Measurements from ENCODE around the gene DSEL. TPM values are rescaled to one million over a fixed set of nuclear protein-coding genes. Genes with fewer than 3 reads are reported as not detected.
A peak's percentile ranks its signal among the peaks of the same experiment; 100 is the strongest.

Gene DSEL
- total RNA-seq, 8 experiments from 2014 or later = 3.2 to 25.0 (median 8.2) TPM

- Histone ChIP-seq H3K4me1 (replicated peaks in 1 of 2) (peaks cover 0 to 5% of the 10 kb centered on the region in 2 donors), H3K27ac (no peak overlapping the region), H3K4me3 (no peak overlapping the region)
- in situ Hi-C loops (cut with MboI; ENCODE audit: low pct_unique_long_range_greater_than_20kb in 2 of 9, low sequenced_read_pairs in 9 of 9, unreplicated experiment in 9 of 9) = no loop called here
- ATAC-seq (replicated peaks in 6 of 8) = no peak
- WGBS, 10 experiments = 40 to 100% (median 90%) methylated on average over 1 to 2 of the region's 2 CpGs; no CpG with 5 or more reads in 2 of the 10 experiments
Measured at GRCh38 chr18:67484458-67484857, 32.1 kb downstream of the DSEL start.

- WGBS, 10 experiments = 70 to 100% (median 92%) methylated on average over 1 to 6 of the region's 6 CpGs; no CpG with 5 or more reads in 1 of the 10 experiments
- Histone ChIP-seq H3K27ac (no peak overlapping the region), H3K4me3 (no peak overlapping the region), H3K4me1 (replicated peaks in 1 of 2) (peaks cover 0 to 5% of the 10 kb centered on the region in 2 donors)
- no peak for ATAC-seq (replicated peaks in 6 of 8)
- in situ Hi-C loops (cut with MboI; ENCODE audit: low pct_unique_long_range_greater_than_20kb in 2 of 9, low sequenced_read_pairs in 9 of 9, unreplicated experiment in 9 of 9) = no loop called here
Measured at GRCh38 chr18:67483952-67484351, 32.6 kb downstream of the DSEL start.

- 57 to 100% (median 92%) methylated on average over 1 to 2 of the region's 2 CpGs; no CpG with 5 or more reads in 5 of the 10 experiments for WGBS, 10 experiments
- in situ Hi-C loops (cut with MboI; ENCODE audit: low pct_unique_long_range_greater_than_20kb in 2 of 9, low sequenced_read_pairs in 9 of 9, unreplicated experiment in 9 of 9) = no loop called here
- no peak overlapping the region for H3K27ac ChIP-seq
- no peak overlapping the region for H3K4me3 ChIP-seq
- no peak for ATAC-seq (replicated peaks in 6 of 8)
- peaks cover 0 to 5% of the 10 kb centered on the region in 2 donors for H3K4me1 ChIP-seq (replicated peaks in 1 of 2)
Measured at GRCh38 chr18:67483237-67483636, 33.3 kb downstream of the DSEL start.

- Histone ChIP-seq H3K4me3 (no peak overlapping the region), H3K4me1 (replicated peaks in 1 of 2) (no peaks in the 10 kb centered on the region), H3K27ac (no peak overlapping the region)
- 72 to 100% (median 90%) methylated on average over 1 to 3 of the region's 3 CpGs for WGBS, 10 experiments
- in situ Hi-C loops (cut with MboI; ENCODE audit: low pct_unique_long_range_greater_than_20kb in 2 of 9, low sequenced_read_pairs in 9 of 9, unreplicated experiment in 9 of 9) = no loop called here
- no peak for ATAC-seq (replicated peaks in 6 of 8)
Measured at GRCh38 chr18:67478249-67478648, 38.3 kb downstream of the DSEL start.

- ATAC-seq (replicated peaks in 6 of 8) = no peak
- H3K4me1 ChIP-seq (replicated peaks in 1 of 2) = no peaks in the 10 kb centered on the region
- no peak overlapping the region for H3K27ac ChIP-seq
- WGBS, 10 experiments = 29 to 100% (median 61%) methylated on average over 1 to 2 of the region's 2 CpGs; no CpG with 5 or more reads in 1 of the 10 experiments
- in situ Hi-C loops (cut with MboI; ENCODE audit: low pct_unique_long_range_greater_than_20kb in 2 of 9, low sequenced_read_pairs in 9 of 9, unreplicated experiment in 9 of 9) = no loop called here
- no peak overlapping the region for H3K4me3 ChIP-seq
Measured at GRCh38 chr18:67477522-67477921, 39.0 kb downstream of the DSEL start.

GRCh38 chr18:67476585-67476984 lies 39.9 kb downstream of the DSEL start:
- Histone ChIP-seq H3K27ac (no peak overlapping the region), H3K4me3 (no peak overlapping the region), H3K4me1 (replicated peaks in 1 of 2) (no peaks in the 10 kb centered on the region)
- in situ Hi-C loops (cut with MboI; ENCODE audit: low pct_unique_long_range_greater_than_20kb in 2 of 9, low sequenced_read_pairs in 9 of 9, unreplicated experiment in 9 of 9) = no loop called here
- ATAC-seq (replicated peaks in 6 of 8) = no peak
- WGBS, 10 experiments = 30 to 100% (median 91%) methylated on average over 2 to 3 of the region's 3 CpGs

- WGBS, 10 experiments = 17 to 60% (median 35%) methylated on average over 1 of the region's 1 CpG; no CpG with 5 or more reads in 2 of the 10 experiments
- Histone ChIP-seq H3K27ac (no peak overlapping the region), H3K4me1 (replicated peaks in 1 of 2) (no peaks in the 10 kb centered on the region), H3K4me3 (no peak overlapping the region)
- no peak for ATAC-seq (replicated peaks in 6 of 8)
- in situ Hi-C loops (cut with MboI; ENCODE audit: low pct_unique_long_range_greater_than_20kb in 2 of 9, low sequenced_read_pairs in 9 of 9, unreplicated experiment in 9 of 9) = no loop called here
Measured at GRCh38 chr18:67475673-67476072, 40.8 kb downstream of the DSEL start.

GRCh38 chr18:67468038-67468437 lies 48.5 kb downstream of the DSEL start:
- Histone ChIP-seq H3K4me1 (replicated peaks in 1 of 2) (peaks cover 0 to 5% of the 10 kb centered on the region in 2 donors), H3K4me3 (no peak overlapping the region), H3K27ac (no peak overlapping the region)
- ATAC-seq (replicated peaks in 6 of 8) = no peak
- in situ Hi-C loops (cut with MboI; ENCODE audit: low pct_unique_long_range_greater_than_20kb in 2 of 9, low sequenced_read_pairs in 9 of 9, unreplicated experiment in 9 of 9) = no loop called here

GRCh38 chr18:67467188-67467587 lies 49.3 kb downstream of the DSEL start:
- Histone ChIP-seq H3K4me1 (replicated peaks in 1 of 2) (peaks cover 0 to 5% of the 10 kb centered on the region in 2 donors), H3K27ac (no peak overlapping the region), H3K4me3 (no peak overlapping the region)
- peak in 1 of 8 experiments; percentile 64 for ATAC-seq (replicated peaks in 6 of 8)
- 17 to 88% (median 38%) methylated on average over 1 of the region's 1 CpG; no CpG with 5 or more reads in 4 of the 10 experiments for WGBS, 10 experiments
- in situ Hi-C loops (cut with MboI; ENCODE audit: low pct_unique_long_range_greater_than_20kb in 2 of 9, low sequenced_read_pairs in 9 of 9, unreplicated experiment in 9 of 9) = no loop called here

GRCh38 chr18:67464499-67464898 lies 52.0 kb downstream of the DSEL start:
- ATAC-seq (replicated peaks in 6 of 8) = no peak
- in situ Hi-C loops (cut with MboI; ENCODE audit: low pct_unique_long_range_greater_than_20kb in 2 of 9, low sequenced_read_pairs in 9 of 9, unreplicated experiment in 9 of 9) = no loop called here
- no peak overlapping the region for H3K27ac ChIP-seq
- no peak overlapping the region for H3K4me3 ChIP-seq
- H3K4me1 ChIP-seq (replicated peaks in 1 of 2) = peaks cover 0 to 5% of the 10 kb centered on the region in 2 donors
- WGBS, 10 experiments = no CpG with 5 or more reads among the region's 1 CpG

- H3K4me3 ChIP-seq = no peak overlapping the region
- peak in 1 of 8 experiments; percentile 26 for ATAC-seq (replicated peaks in 6 of 8)
- no peak overlapping the region for H3K27ac ChIP-seq
- in situ Hi-C loops (cut with MboI; ENCODE audit: low pct_unique_long_range_greater_than_20kb in 2 of 9, low sequenced_read_pairs in 9 of 9, unreplicated experiment in 9 of 9) = no loop called here
- peaks cover 0 to 5% of the 10 kb centered on the region in 2 donors for H3K4me1 ChIP-seq (replicated peaks in 1 of 2)
- WGBS, 10 experiments = 33 to 100% (median 77%) methylated on average over 1 to 2 of the region's 2 CpGs; no CpG with 5 or more reads in 2 of the 10 experiments
Measured at GRCh38 chr18:67463829-67464228, 52.7 kb downstream of the DSEL start.

GRCh38 chr18:67456711-67457110 lies 59.8 kb downstream of the DSEL start:
- no peak for ATAC-seq (replicated peaks in 6 of 8)
- WGBS, 10 experiments = 56 to 100% (median 86%) methylated on average over 1 to 3 of the region's 3 CpGs
- no peak overlapping the region for H3K27ac ChIP-seq
- in situ Hi-C loops (cut with MboI; ENCODE audit: low pct_unique_long_range_greater_than_20kb in 2 of 9, low sequenced_read_pairs in 9 of 9, unreplicated experiment in 9 of 9) = no loop called here
- H3K4me1 ChIP-seq (replicated peaks in 1 of 2) = peaks cover 7 to 10% of the 10 kb centered on the region in 2 donors
- H3K4me3 ChIP-seq = no peak overlapping the region
